Endothelial cell of hepatic sinusoid (primary cell): ENCODE measurements around the gene YWHAQ.

Source experiments
- in situ Hi-C: cut with HindIII; loops from 2 replicates; pipeline ENCODE4 v1.10.0; 2017; ENCODE audit warnings: low sequenced_read_pairs

YWHAQ gene

DNA sequence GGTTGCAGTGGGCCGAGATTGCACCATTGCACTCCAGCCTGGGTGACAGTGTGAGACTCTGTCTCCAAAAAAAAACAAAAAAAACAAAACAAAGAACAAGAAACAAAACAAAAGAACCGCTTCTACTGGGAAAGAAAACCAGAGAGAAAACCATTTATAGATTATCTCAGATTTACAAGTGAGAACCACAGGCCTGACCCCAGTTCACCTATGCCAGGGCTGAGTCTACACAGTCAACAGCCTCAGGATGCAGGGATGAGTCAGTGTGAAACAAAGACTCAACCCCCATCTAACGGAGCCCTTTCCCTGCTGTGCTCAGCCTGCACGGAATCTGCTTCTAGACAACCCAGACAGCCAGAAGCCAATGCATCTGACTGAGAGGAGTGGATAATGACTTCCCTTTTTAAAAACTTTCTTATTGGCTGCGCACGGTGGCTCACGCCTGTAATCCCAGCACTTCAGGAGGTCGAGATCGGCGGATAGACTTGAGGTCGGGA, 25.5 kb upstream of the YWHAQ start:
- in situ Hi-C loops: no loop called here

- in situ Hi-C loops: no loop called here
These were observed 24.9 kb upstream of the YWHAQ start for GRCh38 chr2:9655441-9656269.

DNA sequence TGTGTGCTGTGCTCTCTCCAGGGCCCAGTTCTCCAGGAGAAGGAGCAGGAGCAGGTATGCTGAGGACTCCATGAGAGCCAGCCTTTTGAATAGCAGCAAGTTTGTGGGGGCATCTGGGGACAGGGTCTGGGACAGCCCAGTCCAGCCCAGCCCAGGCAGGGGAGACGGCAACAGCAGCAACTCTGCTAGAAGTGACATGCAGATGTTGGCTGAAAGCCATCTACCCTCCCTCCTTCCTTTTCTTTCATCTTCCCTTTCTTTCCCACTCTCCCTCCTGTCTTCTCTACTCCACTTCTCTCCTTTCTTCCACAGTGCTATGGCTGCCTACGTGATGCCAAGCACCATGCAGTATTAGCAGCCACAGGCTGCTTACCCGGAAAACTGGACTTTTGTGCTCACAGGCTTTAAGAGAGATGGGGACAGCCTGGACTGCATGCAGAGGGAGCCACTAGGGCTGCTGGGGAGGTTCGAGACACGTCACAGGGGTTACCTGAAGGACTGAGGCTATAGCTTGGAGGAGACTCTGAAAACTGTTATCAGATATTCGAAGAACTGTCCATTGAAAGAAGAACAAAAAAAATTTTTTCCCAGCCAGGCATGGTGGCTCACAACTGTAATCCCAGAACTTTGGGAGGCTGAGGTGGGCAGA, 23.8 kb upstream of the YWHAQ start:
- in situ Hi-C loops: no loop called here

DNA sequence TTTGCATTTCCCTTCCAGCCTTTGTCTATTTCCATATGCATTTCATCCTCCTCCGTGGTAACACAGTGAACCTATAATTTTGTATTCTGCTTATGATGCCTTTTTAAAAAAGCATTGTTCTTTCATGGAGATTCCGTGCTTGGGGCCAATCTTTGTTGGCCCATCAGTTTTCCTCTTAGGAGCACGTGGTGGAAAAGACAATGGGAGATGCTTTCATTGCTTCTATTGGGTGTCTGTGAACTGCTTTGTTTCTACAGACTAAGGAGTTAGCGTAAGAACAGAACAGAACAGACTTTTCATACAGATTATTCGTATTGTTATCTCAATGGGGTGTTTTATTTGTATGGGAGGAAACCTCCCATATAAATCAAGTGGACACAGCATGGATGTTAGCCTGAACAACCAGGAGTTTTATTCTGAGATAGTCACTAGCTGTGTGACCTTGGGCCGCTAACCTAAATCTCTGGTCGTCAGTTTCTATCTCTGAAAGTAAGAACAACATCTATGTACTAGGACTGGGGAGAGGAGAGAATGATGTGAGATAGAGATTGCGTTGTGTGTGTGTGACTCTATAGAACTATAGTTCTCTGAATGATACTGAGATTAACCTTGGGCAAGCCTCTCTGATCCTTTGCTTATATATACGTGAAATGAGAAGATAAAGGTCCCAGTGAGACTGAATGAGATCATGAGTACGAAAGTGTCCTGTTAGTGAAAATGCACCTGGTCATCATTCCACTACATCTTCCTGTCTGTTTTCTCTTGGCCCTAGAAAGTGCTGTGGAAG, 22.9 kb upstream of the YWHAQ start:
- in situ Hi-C loops: no loop called here

DNA sequence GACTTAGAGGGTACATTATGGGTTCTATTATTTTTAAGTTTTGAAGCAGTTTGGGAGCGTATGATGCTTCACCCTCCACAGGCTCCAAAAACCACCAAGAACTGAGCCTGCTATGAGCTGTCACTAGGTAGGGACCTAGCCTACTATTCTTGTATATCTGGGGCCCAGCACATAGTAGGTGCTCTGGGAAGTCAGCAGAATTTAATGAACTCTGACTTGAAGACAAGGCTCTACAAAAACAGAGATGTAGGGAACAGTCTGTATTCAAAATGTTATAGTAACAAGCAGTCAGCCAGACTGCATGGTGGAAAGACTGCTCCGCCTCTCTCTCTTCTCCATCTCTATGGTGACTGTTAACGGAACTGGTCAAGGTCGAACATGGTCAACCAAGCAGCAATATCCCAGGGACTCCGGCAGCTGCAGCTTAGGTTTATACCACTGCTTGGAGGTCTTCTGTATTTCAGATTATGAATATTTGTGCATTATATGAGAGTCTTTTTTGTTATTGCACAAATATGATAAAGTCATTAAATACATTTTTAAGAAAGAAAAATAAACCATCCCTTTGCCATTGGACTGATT, 22.2 kb upstream of the YWHAQ start:
- in situ Hi-C loops: no loop called here

DNA sequence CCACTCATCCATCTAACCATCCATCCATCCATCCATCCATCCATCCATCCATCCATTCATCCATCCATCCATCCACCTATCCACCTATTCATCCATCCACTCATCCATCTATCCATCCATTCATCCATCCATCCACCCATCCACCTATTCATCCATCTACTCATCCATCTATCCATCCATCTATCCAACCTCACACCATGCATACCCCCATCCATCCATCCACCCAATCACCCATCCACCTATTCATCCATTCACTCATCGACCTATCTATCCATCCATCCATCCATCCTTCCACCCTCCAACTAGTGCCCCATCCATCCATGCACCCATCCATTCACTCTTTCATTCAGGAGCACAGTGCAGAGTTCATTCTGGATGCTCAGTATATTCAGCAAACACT, 21.5 kb upstream of the YWHAQ start:
- in situ Hi-C loops: no loop called here

DNA sequence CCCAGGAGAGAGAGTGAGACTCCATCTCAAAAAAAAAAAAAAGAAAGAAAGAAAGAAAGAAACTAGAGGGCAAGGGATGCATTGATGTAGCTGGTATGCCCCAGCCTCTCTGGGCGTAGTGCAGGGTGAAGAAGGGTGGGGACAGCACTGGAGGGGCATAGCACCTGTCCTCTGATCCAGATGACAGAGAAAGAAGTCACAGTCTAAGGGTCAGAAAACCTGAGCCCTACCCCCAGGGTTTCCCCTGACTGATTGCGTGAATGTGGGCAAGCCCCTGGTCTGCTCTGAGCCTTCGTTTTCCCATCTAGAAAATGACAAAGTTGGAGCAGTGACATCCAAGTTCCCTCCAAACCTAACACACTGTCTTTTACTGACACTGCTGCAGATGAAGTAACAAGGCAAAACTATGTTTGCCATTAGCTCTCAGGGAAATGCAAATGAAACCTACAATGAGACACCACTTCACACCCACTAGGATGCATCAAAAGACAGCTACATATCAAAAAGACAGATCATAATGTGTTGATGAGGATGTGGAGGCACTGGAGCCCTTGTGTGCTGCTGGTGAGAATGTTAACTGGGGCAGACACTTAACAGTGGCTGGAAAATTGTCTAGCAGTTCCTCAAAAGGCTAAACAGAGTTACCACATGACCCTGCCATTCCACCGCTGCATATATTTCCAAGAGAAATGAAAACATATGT, 19.5 kb upstream of the YWHAQ start:
- in situ Hi-C loops: no loop called here

GRCh38 chr2:9649261-9649660, 18.5 kb upstream of the YWHAQ start:
- in situ Hi-C loops: no loop called here

DNA sequence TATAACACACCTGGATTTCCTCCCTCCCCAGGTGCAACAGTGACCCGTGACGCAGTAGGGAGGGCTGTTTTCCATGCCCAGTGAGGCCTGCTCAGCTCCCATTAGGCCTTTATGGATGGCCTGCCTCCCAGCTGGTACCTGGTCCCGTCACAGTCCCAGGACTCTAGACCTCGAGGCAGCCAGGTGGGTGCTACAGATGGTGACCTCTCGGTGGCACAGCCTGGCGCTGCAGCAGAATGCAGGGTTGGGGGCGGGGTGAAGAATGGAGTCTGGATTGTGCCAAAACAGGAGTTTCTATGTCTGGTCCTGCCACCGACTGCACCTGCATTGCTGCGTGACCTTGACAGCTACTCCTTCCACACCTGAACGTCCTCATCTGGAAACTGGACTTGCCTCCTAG, 18.0 kb upstream of the YWHAQ start:
- in situ Hi-C loops: no loop called here

DNA sequence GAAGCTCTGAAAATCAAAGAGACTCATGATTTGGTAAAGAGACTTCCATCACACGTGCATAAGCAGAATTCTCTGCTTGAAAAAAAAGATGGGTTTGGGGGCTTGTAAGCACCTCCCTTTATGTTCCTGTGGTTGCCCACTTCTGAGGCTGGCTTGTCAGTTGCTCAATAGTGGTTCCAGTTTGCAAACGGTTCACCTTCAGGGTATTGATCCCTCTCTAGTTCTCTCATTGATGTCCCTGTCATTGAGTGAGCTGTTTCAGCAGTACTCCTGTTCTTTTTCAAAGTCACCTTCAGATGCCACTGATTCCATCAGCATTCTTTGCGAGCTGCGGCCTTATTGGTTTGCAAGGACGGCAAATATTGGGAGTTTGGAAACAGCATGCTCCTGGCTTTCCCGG, 17.1 kb upstream of the YWHAQ start:
- in situ Hi-C loops: no loop called here

DNA sequence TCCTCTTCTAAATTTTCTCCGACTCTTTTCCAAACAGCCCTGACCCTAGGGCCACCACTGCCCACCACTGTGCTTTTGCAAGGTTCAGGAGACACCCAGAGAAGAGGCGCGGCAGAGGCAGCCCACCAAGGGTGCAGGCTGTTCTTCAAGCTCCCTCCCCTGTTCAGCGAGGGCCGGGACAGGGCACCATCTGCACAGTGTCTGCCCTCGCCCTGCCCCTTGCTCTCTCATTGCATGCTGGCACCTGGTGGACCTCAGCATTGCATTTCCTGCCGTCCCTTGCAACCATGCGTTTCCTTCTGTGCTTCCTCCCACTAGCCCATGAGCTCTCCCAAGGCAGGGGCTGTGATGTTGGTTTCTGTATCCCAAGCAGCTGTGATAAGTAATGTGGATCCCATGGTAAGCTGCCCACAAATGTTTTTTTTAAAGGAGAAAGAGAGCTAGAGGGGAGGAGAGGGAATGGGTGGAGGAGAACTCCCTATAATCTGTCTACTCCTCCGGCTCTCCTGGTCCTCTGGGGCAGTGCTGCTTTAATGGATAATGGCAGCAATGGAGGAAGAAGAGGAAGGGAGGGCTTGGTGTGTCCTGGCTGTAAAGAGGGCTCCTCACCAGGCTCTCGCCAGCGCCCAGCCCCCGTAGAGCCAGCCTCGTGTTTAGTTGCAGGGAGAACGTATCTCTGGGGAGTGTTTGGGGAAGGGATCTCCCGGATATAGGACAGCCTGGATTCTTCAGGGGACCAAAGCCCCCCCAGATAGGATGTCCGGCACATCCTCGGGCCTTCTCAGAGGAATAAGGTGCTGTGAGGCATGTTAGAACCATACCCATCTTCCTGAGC, 15.6 kb upstream of the YWHAQ start:
- in situ Hi-C loops: no loop called here

DNA sequence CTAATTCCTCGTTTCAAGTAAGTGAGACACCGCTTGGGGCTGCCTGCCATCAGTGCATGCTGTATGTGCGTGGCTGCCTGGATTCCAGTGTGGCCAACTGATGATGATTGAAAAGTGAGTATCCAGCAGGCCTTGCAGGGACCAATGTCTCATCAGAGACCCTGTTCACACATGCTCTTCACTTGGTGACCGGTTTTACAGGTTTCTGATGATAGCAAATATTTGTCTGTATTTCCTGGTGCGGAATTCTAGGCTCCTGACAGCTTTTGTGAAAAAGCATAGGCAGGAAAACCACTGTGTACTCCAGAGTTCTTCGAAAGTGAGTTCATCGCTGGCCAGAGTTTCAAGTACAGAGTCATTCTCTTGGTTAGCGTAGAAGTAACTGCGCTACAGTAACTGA, 13.8 kb upstream of the YWHAQ start:
- in situ Hi-C loops: no loop called here

GRCh38 chr2:9644021-9644420, 13.2 kb upstream of the YWHAQ start:
- in situ Hi-C loops: no loop called here

DNA sequence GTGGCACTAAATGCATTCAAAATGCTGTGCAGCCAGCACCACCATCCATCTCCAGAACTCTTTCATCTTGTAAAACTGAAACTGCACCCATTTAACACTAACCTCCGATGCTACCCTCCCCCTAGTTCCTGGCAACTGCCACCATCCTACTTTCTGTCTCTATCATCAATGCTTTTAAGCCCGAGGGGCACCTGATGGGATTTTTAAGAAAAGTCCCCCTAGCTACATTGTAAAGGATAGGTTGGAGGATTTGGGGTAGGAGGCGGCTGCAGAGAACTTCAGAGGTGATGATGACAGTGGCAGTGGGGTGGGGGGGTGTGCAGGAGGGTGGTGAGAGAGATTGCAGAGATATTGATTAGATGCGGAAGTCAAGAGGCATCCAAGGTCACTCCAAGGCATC, 10.8 kb upstream of the YWHAQ start:
- in situ Hi-C loops: no loop called here

DNA sequence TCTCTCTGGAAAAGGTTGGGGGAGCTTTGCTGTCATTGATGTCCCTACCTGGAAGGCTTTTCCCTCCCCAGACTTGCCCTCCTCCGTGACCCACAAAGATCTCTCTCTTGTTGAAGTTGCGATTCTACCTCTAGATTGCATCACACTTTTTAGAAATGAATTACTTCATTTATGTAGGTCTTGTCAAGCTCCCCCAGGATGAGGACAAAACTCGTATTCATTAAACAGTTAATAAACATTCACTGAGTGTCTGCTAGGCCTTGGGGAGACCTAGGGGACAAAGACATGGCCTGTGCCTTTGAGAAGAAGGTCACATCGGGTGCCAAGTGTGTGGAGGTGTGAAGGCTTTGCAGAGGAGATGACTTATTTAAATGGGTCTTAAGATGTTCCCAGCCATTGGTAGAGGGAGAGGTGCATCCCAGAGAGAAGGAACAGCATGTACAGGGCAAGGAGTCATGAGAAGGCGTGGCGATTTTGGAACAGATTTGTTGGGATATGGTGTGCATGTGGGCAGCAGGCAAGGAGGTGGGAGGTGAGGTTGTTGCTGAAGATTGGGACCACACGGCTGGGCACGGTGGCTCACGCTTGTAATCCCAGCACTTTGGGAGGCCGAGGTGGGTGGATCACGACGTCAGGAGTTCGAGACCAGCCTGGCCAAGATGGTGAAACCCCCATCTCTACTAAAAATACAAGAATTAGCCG, 9.8 kb upstream of the YWHAQ start:
- in situ Hi-C loops: no loop called here

DNA sequence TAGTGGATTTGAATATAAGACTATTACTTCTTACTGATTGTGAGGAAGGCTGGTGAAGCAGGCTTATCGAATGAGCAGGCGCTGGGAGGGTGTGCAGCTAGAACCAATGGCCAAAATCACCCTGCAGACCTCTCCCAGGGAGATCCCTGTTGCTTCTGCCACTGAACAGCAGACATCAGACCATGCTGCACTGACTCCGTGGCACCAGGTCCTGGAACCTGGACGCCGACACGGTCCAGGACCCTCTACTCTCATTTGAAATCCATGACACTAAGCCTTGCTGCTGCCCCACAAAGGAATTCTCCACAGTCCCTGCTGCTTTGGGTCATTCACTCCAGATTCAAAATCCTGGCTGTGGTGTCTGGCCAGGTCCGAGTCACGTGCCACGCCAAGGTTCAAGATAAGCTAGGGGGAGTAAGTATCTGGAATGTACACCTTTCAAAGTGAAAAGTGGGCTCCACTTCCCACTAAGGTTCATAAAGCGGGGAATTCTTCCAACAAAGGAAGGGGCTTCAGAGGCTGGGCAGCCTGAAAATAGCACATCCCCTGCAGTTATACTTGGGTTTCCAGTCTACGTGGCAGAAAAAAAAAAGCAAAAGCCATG, 9.0 kb upstream of the YWHAQ start:
- in situ Hi-C loops: no loop called here

GRCh38 chr2:9639000-9639602, 8.3 kb upstream of the YWHAQ start:
- in situ Hi-C loops: no loop called here

DNA sequence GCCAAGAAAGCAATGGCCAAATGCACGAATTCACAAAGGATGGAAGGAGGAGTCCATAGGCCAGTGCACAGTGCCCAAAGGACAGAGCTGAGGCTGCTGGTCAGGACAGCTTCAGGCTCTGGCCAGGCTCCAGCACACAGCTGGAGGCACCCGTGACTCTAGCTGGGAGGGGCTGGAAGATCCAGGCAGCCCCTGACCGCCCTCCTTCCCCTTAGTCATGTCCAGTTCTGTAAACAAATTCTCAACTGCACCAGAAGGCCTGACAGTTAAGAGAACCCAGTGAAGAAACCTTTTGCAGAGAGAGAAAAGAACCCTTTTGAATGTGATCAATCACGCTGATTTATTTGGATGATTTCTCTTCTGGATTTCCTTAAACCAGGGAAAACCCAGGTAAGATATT, 7.7 kb upstream of the YWHAQ start:
- in situ Hi-C loops: no loop called here
